ENCODE data around the gene ATP8A2. TPM values are rescaled to one million over a fixed set of nuclear protein-coding genes. Genes with fewer than 3 reads are reported as not detected.

Gene ATP8A2
- total and polyA plus RNA-seq, 10 of the 15 experiments (the other 5 are each of a cell fraction or from before 2014, with no cell fraction given) = 0.01 to 0.04 (median 0.04) TPM; not detected in 7

DNA sequence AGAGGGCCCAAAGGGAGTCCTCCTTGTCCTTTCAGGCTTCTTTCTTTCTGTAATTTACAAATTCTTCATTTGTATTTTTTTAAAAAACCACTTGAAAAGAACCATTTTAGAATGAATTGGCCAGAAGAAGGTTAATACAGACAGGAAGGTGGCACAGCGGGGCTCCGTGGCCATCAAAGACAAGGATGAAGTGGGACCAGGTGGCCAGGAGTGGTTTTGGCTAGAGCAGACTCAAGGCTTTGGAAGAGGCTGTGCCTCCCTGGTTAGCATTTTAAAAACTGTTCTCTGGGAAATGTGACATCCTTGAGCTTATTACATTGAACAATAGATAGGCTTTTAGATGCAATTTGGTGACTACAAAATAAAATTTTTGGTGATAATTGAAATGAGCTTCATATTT is 48.4 kb downstream of the ATP8A2 start:
- in situ Hi-C loops (cut with MboI) (no loop called here), intact Hi-C loops (cut with micrococcal nuclease; ENCODE audit: unreplicated experiment) (no loop called here)
- Histone ChIP-seq H3K9me3 (replicated peaks; ENCODE audit: control insufficient read depth, insufficient read depth, low read length) (no peaks in the 10 kb centered on the region), H3K4me2 (ENCODE audit: control insufficient read depth, insufficient read depth) (no peak overlapping the region), H4K20me1 (ENCODE audit: control insufficient read depth, insufficient read depth) (no peaks in the 10 kb centered on the region), H3K4me3 (no peak overlapping the region), H3K4me1 (ENCODE audit: control insufficient read depth, insufficient read depth, low read length) (no peaks in the 10 kb centered on the region), H3K9ac (ENCODE audit: control insufficient read depth, insufficient read depth, low read length) (no peak overlapping the region), H3K36me3 (ENCODE audit: control insufficient read depth in 2 of 2, insufficient read depth in 2 of 2, low read length in 1 of 2) (no peaks in the 10 kb centered on the region), H3K79me2 (ENCODE audit: control insufficient read depth, insufficient read depth, low read length) (no peaks in the 10 kb centered on the region), H2AFZ (ENCODE audit: control insufficient read depth, low read depth, low read length) (no peak overlapping the region), H3K27me3 (replicated peaks in 1 of 2; ENCODE audit: control insufficient read depth in 2 of 2, insufficient read depth in 2 of 2, low read length in 1 of 2) (no peaks in the 10 kb centered on the region; a peak in 1 of 4 replicates), H3K27ac (ENCODE audit: control insufficient read depth, insufficient read depth) (no peak overlapping the region)
- DNase-seq (ENCODE audit: low read depth, low spot score) (no peak), ATAC-seq (no peak), FAIRE-seq (no peak)
- SMC1A ChIA-PET (ENCODE audit: uncharacterized antibody, unreplicated experiment) = no interaction called here
- 2% methylated on average over 2 of the region's 2 CpGs for WGBS (ENCODE audit: insufficient coverage, insufficient replicate concordance, low lambda C conversion rate, missing lambda C conversion rate)
- RAD21 ChIA-PET (ENCODE audit: unreplicated experiment) = no interaction called here
- CTCF ChIA-PET = interaction anchor here (1.0 to 1.2 kb wide), 2 partner anchors 11 to 45 kb away, joined by 3 read pairs; no protein-coding TSS in a partner anchor
- POLR2A ChIA-PET = no interaction called here
- BruUV-seq (replicated peaks) = no TSS peak
- no peak for TF ChIP-seq ZNF274 (IDR thresholded peaks at IDR 0.05; ENCODE audit: insufficient read depth, insufficient read length)
- no peak for TF ChIP-seq HDGF (IDR thresholded peaks at IDR 0.05)
- TF ChIP-seq, protein P1, sequence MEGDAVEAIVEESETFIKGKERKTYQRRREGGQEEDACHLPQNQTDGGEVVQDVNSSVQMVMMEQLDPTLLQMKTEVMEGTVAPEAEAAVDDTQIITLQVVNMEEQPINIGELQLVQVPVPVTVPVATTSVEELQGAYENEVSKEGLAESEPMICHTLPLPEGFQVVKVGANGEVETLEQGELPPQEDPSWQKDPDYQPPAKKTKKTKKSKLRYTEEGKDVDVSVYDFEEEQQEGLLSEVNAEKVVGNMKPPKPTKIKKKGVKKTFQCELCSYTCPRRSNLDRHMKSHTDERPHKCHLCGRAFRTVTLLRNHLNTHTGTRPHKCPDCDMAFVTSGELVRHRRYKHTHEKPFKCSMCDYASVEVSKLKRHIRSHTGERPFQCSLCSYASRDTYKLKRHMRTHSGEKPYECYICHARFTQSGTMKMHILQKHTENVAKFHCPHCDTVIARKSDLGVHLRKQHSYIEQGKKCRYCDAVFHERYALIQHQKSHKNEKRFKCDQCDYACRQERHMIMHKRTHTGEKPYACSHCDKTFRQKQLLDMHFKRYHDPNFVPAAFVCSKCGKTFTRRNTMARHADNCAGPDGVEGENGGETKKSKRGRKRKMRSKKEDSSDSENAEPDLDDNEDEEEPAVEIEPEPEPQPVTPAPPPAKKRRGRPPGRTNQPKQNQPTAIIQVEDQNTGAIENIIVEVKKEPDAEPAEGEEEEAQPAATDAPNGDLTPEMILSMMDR (IDR thresholded peaks at IDR 0.05 in 2 of 3, conservative IDR thresholded peaks at IDR 0.05 in 1 of 3; ENCODE audit: control insufficient read depth in 2 of 3, extremely low read depth in 1 of 3, insufficient read depth in 1 of 3, low read depth in 3 of 3, low read length in 3 of 3) = no peak
- no peak for TF ChIP-seq MYC (IDR thresholded peaks at IDR 0.05; ENCODE audit: insufficient read depth, insufficient read length, insufficient replicate concordance, low read length, severe bottlenecking)
- TF ChIP-seq CBFB (IDR thresholded peaks at IDR 0.05; ENCODE audit: low read depth) = no peak
- no peak for TF ChIP-seq NFYB (IDR thresholded peaks at IDR 0.05; ENCODE audit: insufficient read depth, low read depth, low read length)
- TF ChIP-seq, protein P2, sequence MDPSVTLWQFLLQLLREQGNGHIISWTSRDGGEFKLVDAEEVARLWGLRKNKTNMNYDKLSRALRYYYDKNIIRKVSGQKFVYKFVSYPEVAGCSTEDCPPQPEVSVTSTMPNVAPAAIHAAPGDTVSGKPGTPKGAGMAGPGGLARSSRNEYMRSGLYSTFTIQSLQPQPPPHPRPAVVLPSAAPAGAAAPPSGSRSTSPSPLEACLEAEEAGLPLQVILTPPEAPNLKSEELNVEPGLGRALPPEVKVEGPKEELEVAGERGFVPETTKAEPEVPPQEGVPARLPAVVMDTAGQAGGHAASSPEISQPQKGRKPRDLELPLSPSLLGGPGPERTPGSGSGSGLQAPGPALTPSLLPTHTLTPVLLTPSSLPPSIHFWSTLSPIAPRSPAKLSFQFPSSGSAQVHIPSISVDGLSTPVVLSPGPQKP (IDR thresholded peaks at IDR 0.05; ENCODE audit: low read depth, low read length) = no peak
- TF ChIP-seq POLR2AphosphoS2 (IDR thresholded peaks at IDR 0.05; ENCODE audit: low read depth, low read length) = no peak
- no peak for TF ChIP-seq ZNF24 (IDR thresholded peaks at IDR 0.05)
- TF ChIP-seq IKZF1 (conservative IDR thresholded peaks at IDR 0.05) = no peak
- no peak for TF ChIP-seq FOXM1 (IDR thresholded peaks at IDR 0.05; ENCODE audit: low read depth, low read length)
- no peak for TF ChIP-seq RB1 (IDR thresholded peaks at IDR 0.05; ENCODE audit: borderline replicate concordance)
- TF ChIP-seq MYB (IDR thresholded peaks at IDR 0.05; ENCODE audit: borderline replicate concordance, low read depth, low read length) = no peak
- TF ChIP-seq, protein P3, sequence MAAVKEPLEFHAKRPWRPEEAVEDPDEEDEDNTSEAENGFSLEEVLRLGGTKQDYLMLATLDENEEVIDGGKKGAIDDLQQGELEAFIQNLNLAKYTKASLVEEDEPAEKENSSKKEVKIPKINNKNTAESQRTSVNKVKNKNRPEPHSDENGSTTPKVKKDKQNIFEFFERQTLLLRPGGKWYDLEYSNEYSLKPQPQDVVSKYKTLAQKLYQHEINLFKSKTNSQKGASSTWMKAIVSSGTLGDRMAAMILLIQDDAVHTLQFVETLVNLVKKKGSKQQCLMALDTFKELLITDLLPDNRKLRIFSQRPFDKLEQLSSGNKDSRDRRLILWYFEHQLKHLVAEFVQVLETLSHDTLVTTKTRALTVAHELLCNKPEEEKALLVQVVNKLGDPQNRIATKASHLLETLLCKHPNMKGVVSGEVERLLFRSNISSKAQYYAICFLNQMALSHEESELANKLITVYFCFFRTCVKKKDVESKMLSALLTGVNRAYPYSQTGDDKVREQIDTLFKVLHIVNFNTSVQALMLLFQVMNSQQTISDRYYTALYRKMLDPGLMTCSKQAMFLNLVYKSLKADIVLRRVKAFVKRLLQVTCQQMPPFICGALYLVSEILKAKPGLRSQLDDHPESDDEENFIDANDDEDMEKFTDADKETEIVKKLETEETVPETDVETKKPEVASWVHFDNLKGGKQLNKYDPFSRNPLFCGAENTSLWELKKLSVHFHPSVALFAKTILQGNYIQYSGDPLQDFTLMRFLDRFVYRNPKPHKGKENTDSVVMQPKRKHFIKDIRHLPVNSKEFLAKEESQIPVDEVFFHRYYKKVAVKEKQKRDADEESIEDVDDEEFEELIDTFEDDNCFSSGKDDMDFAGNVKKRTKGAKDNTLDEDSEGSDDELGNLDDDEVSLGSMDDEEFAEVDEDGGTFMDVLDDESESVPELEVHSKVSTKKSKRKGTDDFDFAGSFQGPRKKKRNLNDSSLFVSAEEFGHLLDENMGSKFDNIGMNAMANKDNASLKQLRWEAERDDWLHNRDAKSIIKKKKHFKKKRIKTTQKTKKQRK (IDR thresholded peaks at IDR 0.05; ENCODE audit: low read depth, low read length) = no peak
- no peak for TF ChIP-seq SMC3 (IDR thresholded peaks at IDR 0.05; ENCODE audit: borderline replicate concordance, low read length)
- TF ChIP-seq GABPA (IDR thresholded peaks at IDR 0.05; ENCODE audit: low read depth) = no peak
- TF ChIP-seq DPF2 (IDR thresholded peaks at IDR 0.05) = no peak
- no peak for TF ChIP-seq PAX8 (IDR thresholded peaks at IDR 0.05)

Data from GM12878 (cell line).